WTC11 (cell line): ENCODE data around the gene MRAP. TPM values are rescaled to one million over a fixed set of nuclear protein-coding genes. Genes with fewer than 3 reads are reported as not detected.

Source experiments
- ATAC-seq: fragments of 200-7000 bp; cut with Tn5 transposase; 2 replicates; pipeline ENCODE4 v1.10.0; 2021; ENCODE audit warnings: mild to moderate bottlenecking, moderate library complexity
- CTCF ChIA-PET: fragments of 300-600 bp; sonication (Branson Sonifier 250); formaldehyde crosslinking; loops from one replicate; lab custom pipeline; 2021; ENCODE audit warnings: antibody characterized with exemption; lab: Charles Lee
- POLR2A ChIA-PET: fragments of 350-600 bp; sonication (Branson Sonifier 250); formaldehyde crosslinking; loops from one replicate; lab custom pipeline; 2021; ENCODE audit warnings: antibody characterized with exemption; lab: Charles Lee
- DNase-seq: peaks from one replicate; pipeline ENCODE4 v3.0.0; 2021; ENCODE audit warnings: low spot score
- H3K27ac Mint-ChIP-seq: 2 replicates; pipeline ENCODE4 v1.8.0; 2021; ENCODE audit warnings: mixed read lengths
- H3K27me3 Mint-ChIP-seq: 2 replicates; pipeline ENCODE4 v1.8.0; 2021; ENCODE audit warnings: low read depth, mild to moderate bottlenecking, moderate library complexity, mixed read lengths
- H3K36me3 Mint-ChIP-seq: 2 replicates; pipeline ENCODE4 v1.8.0; 2021; ENCODE audit warnings: mixed read lengths
- H3K4me1 Mint-ChIP-seq: 2 replicates; pipeline ENCODE4 v1.8.0; 2022; ENCODE audit warnings: mixed read lengths
- H3K4me3 Mint-ChIP-seq: 2 replicates; pipeline ENCODE4 v1.8.0; 2021; ENCODE audit warnings: mild to moderate bottlenecking, moderate library complexity, mixed read lengths
- H3K9me3 Mint-ChIP-seq: 2 replicates; pipeline ENCODE4 v1.8.0; 2021; ENCODE audit warnings: mixed read lengths
- E2F5 ChIP-seq: sonication (generic); formaldehyde crosslinking; IDR thresholded peaks from 2 replicates; pipeline ENCODE4 v1.8.1; 2022; ENCODE audit warnings: mild to moderate bottlenecking, moderate library complexity, missing genetic modification reagents
- ERG ChIP-seq: fragments of 250-450 bp; sonication (Bioruptor Pico); IDR thresholded peaks from 2 replicates; pipeline ENCODE4 v1.8.0; 2021; ENCODE audit warnings: mild to moderate bottlenecking
- HMGA2 ChIP-seq: fragments of 250-450 bp; sonication (Bioruptor Pico); IDR thresholded peaks from 2 replicates; pipeline ENCODE4 v1.4.0; 2021; ENCODE audit warnings: mild to moderate bottlenecking, moderate library complexity
- JUN ChIP-seq: sonication (generic); formaldehyde crosslinking; IDR thresholded peaks from 2 replicates; pipeline ENCODE4 v1.8.0; 2023; ENCODE audit warnings: mild to moderate bottlenecking, missing genetic modification reagents
- NR1H2 ChIP-seq: sonication (generic); formaldehyde crosslinking; IDR thresholded peaks from 2 replicates; pipeline ENCODE4 v1.9.0; 2021; ENCODE audit warnings: mild to moderate bottlenecking, moderate library complexity, missing genetic modification reagents
- NR2C2 ChIP-seq: sonication (generic); formaldehyde crosslinking; IDR thresholded peaks from 2 replicates; pipeline ENCODE4 v1.8.0; 2022; ENCODE audit warnings: mild to moderate bottlenecking, missing genetic modification reagents
- SP1 ChIP-seq: sonication (generic); formaldehyde crosslinking; conservative IDR thresholded peaks from 2 replicates; pipeline ENCODE4 v1.8.1; 2022; ENCODE audit warnings: missing genetic modification reagents
- TCF7 ChIP-seq: sonication (generic); formaldehyde crosslinking; IDR thresholded peaks from 2 replicates; pipeline ENCODE4 v1.8.0; 2022; ENCODE audit warnings: mild to moderate bottlenecking, low read depth, missing genetic modification reagents, moderate library complexity
- TEAD1 ChIP-seq: sonication (generic); formaldehyde crosslinking; IDR thresholded peaks from 2 replicates; pipeline ENCODE4 v1.8.0; 2022; ENCODE audit warnings: mild to moderate bottlenecking, missing genetic modification reagents
- ZBTB21 ChIP-seq: sonication (generic); formaldehyde crosslinking; IDR thresholded peaks from 2 replicates; pipeline ENCODE4 v1.8.1; 2023; ENCODE audit warnings: mild to moderate bottlenecking, missing genetic modification reagents, borderline replicate concordance
- ZNF121 ChIP-seq: sonication (generic); formaldehyde crosslinking; IDR thresholded peaks from 2 replicates; pipeline ENCODE4 v1.8.0; 2023; ENCODE audit warnings: missing genetic modification reagents
- ZNF263 ChIP-seq: sonication (generic); formaldehyde crosslinking; IDR thresholded peaks from 2 replicates; pipeline ENCODE4 v1.8.1; 2022; ENCODE audit warnings: low read depth, mild to moderate bottlenecking, moderate library complexity, missing genetic modification reagents
- ZSCAN18 ChIP-seq: fragments of 250-450 bp; sonication (Bioruptor Pico); IDR thresholded peaks from 2 replicates; pipeline ENCODE4 v2.1.2; 2022; ENCODE audit warnings: mild to moderate bottlenecking, moderate library complexity
- total RNA-seq: library from RNA; stranded (reverse); gene quantifications from 3 replicates; pipeline ENCODE4 v1.2.3, GENCODE V29; 2021
- TF ChIP-seq, protein P1 (sequence below): sonication (generic); formaldehyde crosslinking; IDR thresholded peaks from 2 replicates; pipeline ENCODE4 v1.8.0; 2023; ENCODE audit warnings: missing genetic modification reagents, mild to moderate bottlenecking, borderline replicate concordance
- TF ChIP-seq, protein P2 (sequence below): sonication (generic); formaldehyde crosslinking; IDR thresholded peaks from 2 replicates; pipeline ENCODE4 v1.8.1; 2023; ENCODE audit warnings: mild to moderate bottlenecking, missing genetic modification reagents, moderate library complexity

Gene MRAP
- total RNA-seq, 1 experiment from 2014 or later = not detected

- POLR2A ChIA-PET = interaction anchor here (0.5 kb wide), 1 partner anchor 1204 kb away, joined by 3 read pairs; no protein-coding TSS in a partner anchor
- Mint-ChIP-seq H3K27me3 (no peaks in the 10 kb centered on the region), H3K27ac (no peak overlapping the region), H3K36me3 (peaks cover 83% of the 10 kb centered on the region), H3K9me3 (no peaks in the 10 kb centered on the region), H3K4me1 (peaks cover 7% of the 10 kb centered on the region; the same call in 1 of the 2 replicates), H3K4me3 (no peak overlapping the region)
- ATAC-seq (no peak), DNase-seq (no peak)
- TF ChIP-seq SP1 (CRISPR knock-in tag) = no peak
- no peak for TF ChIP-seq ZNF121 (CRISPR knock-in tag)
- no peak for TF ChIP-seq ZBTB21 (CRISPR knock-in tag)
- TF ChIP-seq TEAD1 (CRISPR knock-in tag) = no peak
- TF ChIP-seq ZSCAN18 (CRISPR knock-in tag) = no peak
- TF ChIP-seq NR2C2 = no peak
- CTCF ChIA-PET = interaction anchor here (1.6 kb wide), 1 partner anchor 28 kb away, joined by 4 read pairs; no protein-coding TSS in a partner anchor
Observed at GRCh38 chr21:32333953-32334673, 35.5 kb downstream of the MRAP start.

GRCh38 chr21:32334980-32335531, 36.4 kb downstream of the MRAP start:
- Mint-ChIP-seq H3K27me3 (no peaks in the 10 kb centered on the region), H3K27ac (peak overlapping the region; percentile 8; the same call in 1 of the 2 replicates), H3K36me3 (peaks cover 81% of the 10 kb centered on the region), H3K4me1 (peaks cover 7% of the 10 kb centered on the region; the same call in 1 of the 2 replicates), H3K9me3 (no peaks in the 10 kb centered on the region), H3K4me3 (no peak overlapping the region)
- POLR2A ChIA-PET = interaction anchor here (0.5 kb wide), 1 partner anchor 1203 kb away, joined by 3 read pairs; no protein-coding TSS in a partner anchor
- peak; percentile 59 for ATAC-seq
- CTCF ChIA-PET = interaction anchor here (0.6 to 1.6 kb wide), 3 partner anchors 29 to 243 kb away, joined by 3 to 4 read pairs (median 3); no protein-coding TSS in a partner anchor
- TF ChIP-seq, protein P1, sequence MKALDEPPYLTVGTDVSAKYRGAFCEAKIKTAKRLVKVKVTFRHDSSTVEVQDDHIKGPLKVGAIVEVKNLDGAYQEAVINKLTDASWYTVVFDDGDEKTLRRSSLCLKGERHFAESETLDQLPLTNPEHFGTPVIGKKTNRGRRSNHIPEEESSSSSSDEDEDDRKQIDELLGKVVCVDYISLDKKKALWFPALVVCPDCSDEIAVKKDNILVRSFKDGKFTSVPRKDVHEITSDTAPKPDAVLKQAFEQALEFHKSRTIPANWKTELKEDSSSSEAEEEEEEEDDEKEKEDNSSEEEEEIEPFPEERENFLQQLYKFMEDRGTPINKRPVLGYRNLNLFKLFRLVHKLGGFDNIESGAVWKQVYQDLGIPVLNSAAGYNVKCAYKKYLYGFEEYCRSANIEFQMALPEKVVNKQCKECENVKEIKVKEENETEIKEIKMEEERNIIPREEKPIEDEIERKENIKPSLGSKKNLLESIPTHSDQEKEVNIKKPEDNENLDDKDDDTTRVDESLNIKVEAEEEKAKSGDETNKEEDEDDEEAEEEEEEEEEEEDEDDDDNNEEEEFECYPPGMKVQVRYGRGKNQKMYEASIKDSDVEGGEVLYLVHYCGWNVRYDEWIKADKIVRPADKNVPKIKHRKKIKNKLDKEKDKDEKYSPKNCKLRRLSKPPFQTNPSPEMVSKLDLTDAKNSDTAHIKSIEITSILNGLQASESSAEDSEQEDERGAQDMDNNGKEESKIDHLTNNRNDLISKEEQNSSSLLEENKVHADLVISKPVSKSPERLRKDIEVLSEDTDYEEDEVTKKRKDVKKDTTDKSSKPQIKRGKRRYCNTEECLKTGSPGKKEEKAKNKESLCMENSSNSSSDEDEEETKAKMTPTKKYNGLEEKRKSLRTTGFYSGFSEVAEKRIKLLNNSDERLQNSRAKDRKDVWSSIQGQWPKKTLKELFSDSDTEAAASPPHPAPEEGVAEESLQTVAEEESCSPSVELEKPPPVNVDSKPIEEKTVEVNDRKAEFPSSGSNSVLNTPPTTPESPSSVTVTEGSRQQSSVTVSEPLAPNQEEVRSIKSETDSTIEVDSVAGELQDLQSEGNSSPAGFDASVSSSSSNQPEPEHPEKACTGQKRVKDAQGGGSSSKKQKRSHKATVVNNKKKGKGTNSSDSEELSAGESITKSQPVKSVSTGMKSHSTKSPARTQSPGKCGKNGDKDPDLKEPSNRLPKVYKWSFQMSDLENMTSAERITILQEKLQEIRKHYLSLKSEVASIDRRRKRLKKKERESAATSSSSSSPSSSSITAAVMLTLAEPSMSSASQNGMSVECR = no peak
- no peak for TF ChIP-seq JUN (CRISPR knock-in tag)
- no peak for TF ChIP-seq HMGA2 (CRISPR knock-in tag)
- TF ChIP-seq TCF7 = no peak
- TF ChIP-seq, protein P2, sequence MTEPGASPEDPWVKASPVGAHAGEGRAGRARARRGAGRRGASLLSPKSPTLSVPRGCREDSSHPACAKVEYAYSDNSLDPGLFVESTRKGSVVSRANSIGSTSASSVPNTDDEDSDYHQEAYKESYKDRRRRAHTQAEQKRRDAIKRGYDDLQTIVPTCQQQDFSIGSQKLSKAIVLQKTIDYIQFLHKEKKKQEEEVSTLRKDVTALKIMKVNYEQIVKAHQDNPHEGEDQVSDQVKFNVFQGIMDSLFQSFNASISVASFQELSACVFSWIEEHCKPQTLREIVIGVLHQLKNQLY (CRISPR knock-in tag) = no peak
- no peak for TF ChIP-seq NR1H2 (CRISPR knock-in tag)
- TF ChIP-seq ZNF263 (CRISPR knock-in tag) = no peak
- no peak for TF ChIP-seq ERG (CRISPR knock-in tag)
- no peak for TF ChIP-seq E2F5
- no peak for DNase-seq
